ENCODE data around the gene ELFN1.

- no peak for TF ChIP-seq CTCF (IDR thresholded peaks at IDR 0.05)
- TF ChIP-seq POLR2A (IDR thresholded peaks at IDR 0.05): no peak
- TF ChIP-seq POLR2AphosphoS5 (IDR thresholded peaks at IDR 0.05): no peak
- no peak for TF ChIP-seq EP300 (IDR thresholded peaks at IDR 0.05)
Measured at GRCh38 chr7:1659696-1660095, 10.4 kb upstream of the ELFN1 start.
